GM12801 (cell line): ENCODE data around the gene HK1.

ENCODE experiments used
- TF ChIP-seq, protein P1 (sequence below): IDR thresholded peaks from one replicate; pipeline ENCODE4 v1.5.1; 2011; ENCODE audit warnings: control low read depth; ENCODE audit not compliant: insufficient read length; ENCODE audit errors: extremely low read depth

The HK1 gene

DNA sequence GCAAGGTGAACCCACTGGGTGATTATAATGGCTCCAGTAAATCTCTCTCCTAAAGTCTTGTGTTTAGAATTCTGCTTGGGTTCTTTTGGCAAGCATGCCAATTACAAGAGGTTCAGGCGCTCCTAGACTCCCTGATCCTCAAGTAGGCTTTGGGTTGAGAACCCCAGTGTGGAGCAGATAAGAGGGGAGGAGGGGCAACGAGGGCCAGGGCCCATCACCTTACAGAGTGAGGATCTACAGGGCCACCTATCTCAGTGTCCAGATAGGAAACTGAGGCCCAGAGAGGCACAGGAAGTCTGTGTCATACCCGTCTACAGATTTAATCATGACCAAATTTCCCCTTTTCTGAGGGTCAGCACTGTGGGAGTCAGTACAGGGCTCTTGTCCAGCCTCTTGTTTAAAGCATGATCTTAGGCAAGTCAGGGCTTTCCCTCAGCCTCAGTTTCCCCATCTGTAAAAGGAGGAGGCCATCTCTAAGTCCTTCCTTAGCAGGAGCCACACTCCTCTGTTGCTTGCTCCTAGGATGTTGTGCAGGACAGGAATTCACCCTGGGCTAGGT lies 134.0 kb downstream of the HK1 start:
- TF ChIP-seq, protein P1, sequence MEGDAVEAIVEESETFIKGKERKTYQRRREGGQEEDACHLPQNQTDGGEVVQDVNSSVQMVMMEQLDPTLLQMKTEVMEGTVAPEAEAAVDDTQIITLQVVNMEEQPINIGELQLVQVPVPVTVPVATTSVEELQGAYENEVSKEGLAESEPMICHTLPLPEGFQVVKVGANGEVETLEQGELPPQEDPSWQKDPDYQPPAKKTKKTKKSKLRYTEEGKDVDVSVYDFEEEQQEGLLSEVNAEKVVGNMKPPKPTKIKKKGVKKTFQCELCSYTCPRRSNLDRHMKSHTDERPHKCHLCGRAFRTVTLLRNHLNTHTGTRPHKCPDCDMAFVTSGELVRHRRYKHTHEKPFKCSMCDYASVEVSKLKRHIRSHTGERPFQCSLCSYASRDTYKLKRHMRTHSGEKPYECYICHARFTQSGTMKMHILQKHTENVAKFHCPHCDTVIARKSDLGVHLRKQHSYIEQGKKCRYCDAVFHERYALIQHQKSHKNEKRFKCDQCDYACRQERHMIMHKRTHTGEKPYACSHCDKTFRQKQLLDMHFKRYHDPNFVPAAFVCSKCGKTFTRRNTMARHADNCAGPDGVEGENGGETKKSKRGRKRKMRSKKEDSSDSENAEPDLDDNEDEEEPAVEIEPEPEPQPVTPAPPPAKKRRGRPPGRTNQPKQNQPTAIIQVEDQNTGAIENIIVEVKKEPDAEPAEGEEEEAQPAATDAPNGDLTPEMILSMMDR, result no peak

DNA sequence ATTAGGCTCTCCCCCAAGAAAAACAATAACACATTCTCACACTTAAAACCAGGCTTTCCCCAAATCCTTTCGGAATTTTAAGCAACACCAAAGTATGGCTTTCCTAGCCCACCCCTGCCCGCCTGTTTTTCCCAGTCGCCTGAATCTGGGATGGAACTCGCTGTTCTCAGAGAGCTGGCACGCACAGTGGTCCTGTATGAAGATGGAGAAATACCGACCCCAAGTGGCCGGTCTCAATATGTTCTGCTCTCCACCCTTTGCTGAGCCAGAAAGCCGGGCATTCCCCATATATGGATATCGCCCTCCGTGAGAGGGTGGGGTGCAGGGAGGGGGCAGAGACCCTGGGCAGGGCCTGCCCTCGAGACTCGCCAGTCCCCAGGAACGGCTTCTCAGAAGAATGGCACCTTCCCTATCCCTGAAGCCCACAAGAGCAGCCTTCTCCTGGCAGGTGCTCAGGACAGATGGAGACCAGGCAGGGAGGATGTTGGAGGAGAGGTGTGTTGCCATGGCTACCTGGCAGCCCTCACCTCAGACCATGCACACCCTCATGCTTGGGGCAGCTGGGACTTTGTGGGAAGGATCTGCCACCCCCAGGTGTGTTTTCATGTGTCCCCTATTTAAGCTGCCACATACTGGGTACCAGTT lies 135.0 kb downstream of the HK1 start:
- TF ChIP-seq, protein P1, result no peak

DNA sequence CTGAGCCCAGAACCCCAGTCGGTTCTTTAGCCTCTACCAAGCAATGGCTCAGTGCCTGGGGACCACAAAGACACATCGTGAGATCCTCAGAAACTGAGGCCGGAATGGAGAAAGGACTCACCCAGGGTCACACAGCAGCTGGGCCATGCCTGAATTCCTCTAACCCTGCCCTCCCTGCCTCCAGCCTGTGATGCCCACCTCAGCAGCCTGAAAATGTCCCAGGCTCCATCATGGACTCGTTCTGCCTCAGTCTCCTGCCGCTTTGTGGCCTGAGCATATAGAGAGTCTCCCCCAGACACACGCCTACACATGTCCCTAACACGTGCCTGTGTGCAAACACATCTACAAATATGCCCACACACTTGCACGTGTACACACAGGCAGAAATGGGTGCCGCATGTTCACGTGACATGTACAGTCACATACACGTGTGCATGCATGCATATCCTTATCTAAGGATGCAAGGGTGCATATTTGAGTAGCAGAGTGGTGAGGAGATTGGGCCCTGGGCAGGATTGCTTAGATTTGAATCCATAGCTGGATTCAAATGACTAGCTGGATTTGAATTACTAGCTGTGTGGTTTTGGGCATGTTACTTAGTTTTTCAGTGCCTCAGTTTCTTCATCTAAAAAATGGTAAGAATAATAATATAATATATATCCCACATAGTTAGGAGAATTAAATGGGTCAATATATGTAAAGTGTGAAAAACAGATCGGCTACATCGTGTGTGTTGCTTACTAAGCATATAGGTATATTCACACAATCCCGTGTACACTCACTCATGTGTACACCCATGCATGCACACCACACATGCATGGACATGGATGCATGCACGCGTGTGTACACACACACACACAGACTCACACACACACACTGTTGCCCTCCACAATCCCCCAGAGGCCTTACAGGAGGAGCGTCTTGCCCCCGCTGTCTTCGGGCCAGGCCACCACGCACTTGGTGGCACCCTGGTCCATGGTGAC lies 136.0 kb downstream of the HK1 start:
- TF ChIP-seq, protein P1, result no peak

- TF ChIP-seq, protein P1, result no peak
Observed at GRCh38 chr10:69415049-69415448, 136.8 kb downstream of the HK1 start.

DNA sequence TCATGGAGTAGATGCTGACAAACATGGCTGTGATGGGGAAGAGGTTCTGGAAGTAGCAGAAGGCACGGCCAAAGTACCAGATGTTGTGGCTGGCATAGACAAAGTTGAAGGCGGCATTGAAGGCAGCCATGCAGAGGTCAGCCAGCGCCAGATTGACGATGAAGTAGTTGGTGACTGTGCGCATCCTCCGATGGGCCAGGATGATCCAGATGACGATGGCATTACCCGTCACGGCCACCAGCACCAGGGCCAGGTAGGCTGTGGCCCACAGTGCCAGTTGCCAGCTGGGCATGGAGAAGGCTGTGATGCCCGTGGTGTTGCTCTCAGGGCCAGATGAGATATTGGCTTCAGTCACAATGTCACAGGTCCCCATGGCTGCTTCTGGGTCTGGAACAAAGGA lies 137.7 kb downstream of the HK1 start:
- TF ChIP-seq, protein P1, result no peak

DNA sequence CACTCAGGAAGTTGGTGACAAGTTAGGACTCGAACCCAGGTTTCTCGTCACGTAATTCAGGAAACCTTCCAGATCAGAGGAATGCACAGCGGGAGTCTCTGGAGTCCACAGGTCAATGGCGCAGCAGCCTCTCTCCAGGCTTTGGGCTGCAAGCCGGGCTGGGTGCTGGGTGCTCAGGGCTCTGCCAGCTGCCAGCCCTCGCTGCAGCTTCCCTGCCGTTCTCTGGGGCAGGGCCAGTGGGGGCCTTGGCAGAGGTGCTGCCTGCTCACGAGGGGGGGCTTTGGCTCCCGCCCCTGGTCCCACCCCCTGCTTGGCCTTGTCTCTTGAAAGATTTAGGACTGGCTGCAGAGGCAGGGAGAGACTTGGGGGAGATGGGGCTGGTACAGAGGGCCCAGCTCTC lies 138.4 kb downstream of the HK1 start, which contains the start of gene TACR2:
TSS of gene TACR2 (minus strand) at position 224 of the 400 bp plus-strand sequence. CDS start 595 bp downstream, outside the sequence.
- TF ChIP-seq, protein P1, result no peak

- TF ChIP-seq, protein P1, result no peak
Observed at GRCh38 chr10:69417542-69417941, 139.2 kb downstream of the HK1 start.
